NCI-H446 treated with DMSO at 0.1 percent for 48 hours (cell line): Measurements from ENCODE around the gene VWA2.

Source experiments
- DNase-seq: peaks from one replicate; lab custom pipeline; 2025; lab: John Stamatoyannopoulos, UW

The VWA2 gene

DNA sequence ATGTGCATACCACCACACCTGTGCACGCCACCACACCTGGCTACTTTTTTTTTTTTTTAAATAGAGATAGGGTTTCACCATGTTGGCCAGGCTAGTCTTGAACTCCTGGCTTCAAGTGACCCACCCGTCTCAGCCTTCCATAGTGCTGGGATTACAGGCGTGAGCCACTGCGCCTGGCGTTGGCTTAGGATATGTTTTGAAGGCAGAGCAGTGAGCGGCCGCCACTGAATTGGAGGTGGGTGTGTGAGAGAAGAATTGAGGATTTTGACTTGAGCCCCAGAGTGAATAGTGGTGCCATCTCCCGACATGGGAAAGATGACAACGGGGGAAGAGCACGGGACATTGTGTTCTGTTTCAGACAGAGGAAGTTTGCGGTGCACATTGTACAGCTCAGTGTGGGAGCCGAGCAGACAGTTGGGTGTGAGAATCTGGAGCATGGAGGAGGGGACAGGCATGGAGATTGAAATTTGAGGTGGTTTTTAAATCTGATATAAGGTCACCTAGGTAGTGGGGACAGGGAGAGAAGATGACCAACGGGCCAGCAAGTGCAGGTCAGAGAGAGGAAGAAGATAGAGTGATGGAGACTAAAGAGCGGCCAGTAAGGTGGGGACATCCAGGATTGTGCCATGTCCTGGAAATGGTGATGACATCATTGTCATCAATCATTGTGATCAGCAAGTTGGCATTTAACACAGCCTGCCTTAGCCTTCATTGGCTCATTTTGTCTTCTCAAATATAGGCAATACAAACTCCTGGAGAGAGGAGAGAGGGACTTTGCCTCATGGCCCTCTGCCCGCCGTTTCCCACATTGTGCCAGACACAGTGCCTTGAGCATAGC lies 35.8 kb downstream of the VWA2 start:
- no peak for DNase-seq

GRCh38 chr10:114276066-114276465 lies 37.0 kb downstream of the VWA2 start:
- DNase-seq = no peak

DNA sequence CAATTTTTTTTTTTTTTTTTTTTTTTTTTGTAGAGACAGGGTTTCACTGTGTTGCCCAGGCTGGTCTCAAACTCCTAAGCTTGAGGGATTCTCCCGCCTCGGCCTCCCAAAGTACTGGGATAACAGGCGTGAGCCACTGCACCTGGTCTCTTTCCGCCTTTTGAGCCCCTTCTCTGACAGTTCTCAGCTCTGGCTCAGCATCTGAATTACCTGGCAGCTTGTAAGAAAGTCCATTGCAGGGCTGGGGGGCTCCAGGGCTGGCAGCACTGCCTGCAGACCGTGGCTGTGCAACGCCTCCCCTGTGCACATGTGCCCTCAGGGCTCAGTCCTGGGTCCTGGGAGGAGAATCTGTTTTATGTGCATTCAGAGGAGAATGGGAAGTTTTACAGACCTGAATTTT lies 37.6 kb downstream of the VWA2 start:
- no peak for DNase-seq

GRCh38 chr10:114278140-114278883 lies 39.3 kb downstream of the VWA2 start:
- DNase-seq = no peak

- no peak for DNase-seq
Observed at GRCh38 chr10:114278884-114279191, 39.8 kb downstream of the VWA2 start.

GRCh38 chr10:114279289-114279688 lies 40.2 kb downstream of the VWA2 start:
- DNase-seq = no peak

DNA sequence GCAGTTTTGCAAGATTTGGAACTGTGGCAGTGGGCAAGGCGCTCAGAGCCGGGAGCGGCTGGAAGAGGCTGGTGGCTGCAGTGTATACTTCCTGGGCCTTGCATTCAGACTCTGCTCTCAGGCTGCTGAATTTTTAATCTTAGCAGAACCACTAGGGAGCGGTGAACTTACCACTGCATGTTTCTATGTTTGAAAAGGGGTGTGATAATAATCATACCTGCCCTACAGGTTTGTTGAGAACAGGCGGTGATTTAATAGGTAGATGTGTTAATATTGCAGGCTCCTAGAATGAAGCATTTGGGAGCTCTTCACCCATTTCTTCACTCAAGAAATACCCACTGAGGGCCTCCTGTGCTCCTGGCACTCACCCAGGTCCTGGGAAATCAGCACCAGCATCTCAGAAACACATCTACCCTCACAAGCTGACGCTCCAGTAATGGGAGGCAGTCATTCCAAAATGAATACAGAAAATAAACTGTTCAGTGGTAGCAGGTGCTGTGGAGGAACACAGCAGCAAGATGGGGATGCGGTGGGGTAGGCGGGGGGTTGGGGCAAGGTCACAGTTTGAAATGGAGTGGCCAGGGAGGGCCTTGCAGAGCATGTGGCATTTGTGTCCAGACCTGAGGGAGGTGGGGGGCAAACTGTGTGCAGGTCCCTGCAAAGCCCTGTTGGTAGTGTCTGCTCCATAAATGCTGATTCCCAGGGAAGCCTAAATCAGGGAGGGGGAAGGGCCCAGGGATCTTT lies 41.0 kb downstream of the VWA2 start:
- DNase-seq = no peak

DNA sequence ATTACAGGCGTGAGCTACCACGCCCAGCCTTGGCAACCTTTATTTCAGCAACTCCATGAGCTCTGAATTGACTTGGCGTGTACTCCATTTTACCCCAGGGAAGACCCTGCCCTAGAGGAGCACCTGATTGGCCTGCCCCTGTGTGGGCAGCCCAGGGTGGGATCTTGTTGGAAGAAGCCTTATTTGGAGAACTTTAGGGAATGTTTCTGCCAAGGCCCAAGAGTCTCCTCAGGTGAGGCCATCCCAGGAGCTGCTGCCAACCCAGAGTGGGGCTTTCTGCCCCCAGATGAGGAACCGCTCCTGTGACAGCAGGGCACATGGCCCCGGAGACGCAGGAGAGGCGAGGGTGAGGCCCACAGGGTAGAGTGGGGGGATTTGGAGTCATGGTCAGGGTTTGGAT lies 42.0 kb downstream of the VWA2 start:
- no peak for DNase-seq

DNA sequence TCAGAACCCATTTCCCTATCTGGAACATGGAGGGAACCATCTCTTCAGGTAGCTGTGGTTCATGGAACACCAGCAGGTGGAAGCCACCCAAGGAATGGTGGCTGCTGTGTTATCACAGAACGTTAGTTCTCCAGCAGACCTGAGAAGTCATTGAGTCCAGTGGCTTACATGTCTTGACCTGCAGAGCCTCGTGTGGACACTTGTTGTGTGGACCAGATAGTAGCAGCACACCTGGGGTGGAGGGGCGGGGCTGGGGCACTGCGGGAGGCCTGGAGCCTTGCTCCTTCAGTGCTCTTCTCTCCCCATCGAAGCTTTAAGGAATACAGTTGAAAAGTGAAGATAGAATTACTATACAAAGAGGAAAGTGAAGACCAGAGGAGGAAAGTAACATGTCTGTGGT lies 42.4 kb downstream of the VWA2 start:
- no peak for DNase-seq

- DNase-seq = no peak
Observed at GRCh38 chr10:114282526-114282925, 43.5 kb downstream of the VWA2 start.

- no peak for DNase-seq
Observed at GRCh38 chr10:114283091-114283490, 44.0 kb downstream of the VWA2 start.

DNA sequence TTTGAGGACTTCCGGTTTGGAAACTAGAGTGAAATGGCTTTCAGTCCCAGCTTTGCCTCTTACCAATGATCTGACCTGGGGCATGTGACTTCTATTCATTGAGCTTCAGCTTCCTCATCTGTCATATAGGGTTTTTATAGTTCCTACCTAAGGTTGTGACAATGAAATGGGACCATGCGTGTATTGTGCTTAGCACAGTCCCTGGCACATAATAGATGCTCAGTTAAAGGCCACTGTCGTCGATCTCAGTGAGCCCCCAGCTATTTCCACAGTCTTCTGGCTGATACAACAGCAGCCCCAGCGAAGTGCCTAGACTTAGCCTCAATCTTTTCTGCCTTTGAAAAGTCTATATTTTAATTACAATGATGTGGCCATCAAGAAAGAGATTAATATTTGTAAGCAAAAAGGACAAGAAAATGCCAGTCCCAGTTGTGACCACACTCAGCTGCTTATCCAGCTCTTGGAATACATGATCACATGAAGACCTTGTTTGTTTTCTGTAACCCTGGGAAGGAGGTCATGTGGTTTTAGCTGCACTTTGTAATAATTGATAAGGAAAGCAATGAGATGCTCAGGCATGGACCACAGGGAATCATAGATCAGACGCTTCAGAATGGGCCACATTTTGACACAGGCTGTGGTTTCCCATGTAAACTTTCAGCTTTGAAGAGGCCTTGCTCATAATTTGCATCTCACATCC lies 44.6 kb downstream of the VWA2 start:
- DNase-seq = no peak

- DNase-seq = no peak
Observed at GRCh38 chr10:114284346-114285071, 45.5 kb downstream of the VWA2 start.

DNA sequence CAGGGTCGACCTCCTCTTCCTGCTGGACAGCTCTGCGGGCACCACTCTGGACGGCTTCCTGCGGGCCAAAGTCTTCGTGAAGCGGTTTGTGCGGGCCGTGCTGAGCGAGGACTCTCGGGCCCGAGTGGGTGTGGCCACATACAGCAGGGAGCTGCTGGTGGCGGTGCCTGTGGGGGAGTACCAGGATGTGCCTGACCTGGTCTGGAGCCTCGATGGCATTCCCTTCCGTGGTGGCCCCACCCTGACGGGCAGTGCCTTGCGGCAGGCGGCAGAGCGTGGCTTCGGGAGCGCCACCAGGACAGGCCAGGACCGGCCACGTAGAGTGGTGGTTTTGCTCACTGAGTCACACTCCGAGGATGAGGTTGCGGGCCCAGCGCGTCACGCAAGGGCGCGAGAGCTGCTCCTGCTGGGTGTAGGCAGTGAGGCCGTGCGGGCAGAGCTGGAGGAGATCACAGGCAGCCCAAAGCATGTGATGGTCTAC lies 46.9 kb downstream of the VWA2 start:
- DNase-seq = no peak

DNA sequence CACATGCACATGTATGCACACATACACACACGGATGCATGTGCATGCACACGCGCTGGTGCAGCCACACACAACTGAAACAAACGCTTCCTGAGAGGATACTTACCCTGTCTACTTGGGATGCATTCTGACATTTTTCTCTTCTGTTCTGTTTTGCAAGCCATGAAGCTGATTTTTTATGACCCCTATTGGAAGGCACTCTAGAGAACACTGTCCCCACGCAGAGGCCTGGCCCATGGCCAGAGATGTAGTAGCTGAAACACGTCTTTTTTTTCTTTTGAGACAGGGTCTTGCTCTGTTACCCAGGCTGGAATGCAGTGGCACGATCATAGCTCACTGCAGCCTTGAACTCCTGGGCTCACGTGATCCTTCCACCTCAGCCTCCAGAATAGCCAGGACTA lies 47.9 kb downstream of the VWA2 start:
- DNase-seq = no peak

- no peak for DNase-seq
Observed at GRCh38 chr10:114288424-114289095, 49.5 kb downstream of the VWA2 start.

DNA sequence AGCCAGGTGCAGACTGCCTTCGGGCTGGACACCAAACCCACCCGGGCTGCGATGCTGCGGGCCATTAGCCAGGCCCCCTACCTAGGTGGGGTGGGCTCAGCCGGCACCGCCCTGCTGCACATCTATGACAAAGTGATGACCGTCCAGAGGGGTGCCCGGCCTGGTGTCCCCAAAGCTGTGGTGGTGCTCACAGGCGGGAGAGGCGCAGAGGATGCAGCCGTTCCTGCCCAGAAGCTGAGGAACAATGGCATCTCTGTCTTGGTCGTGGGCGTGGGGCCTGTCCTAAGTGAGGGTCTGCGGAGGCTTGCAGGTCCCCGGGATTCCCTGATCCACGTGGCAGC lies 50.0 kb downstream of the VWA2 start:
- no peak for DNase-seq

GRCh38 chr10:114290038-114290437 lies 51.0 kb downstream of the VWA2 start:
- no peak for DNase-seq

GRCh38 chr10:114291076-114291475 lies 52.0 kb downstream of the VWA2 start:
- DNase-seq = no peak

- no peak for DNase-seq
Observed at GRCh38 chr10:114291516-114291915, 52.5 kb downstream of the VWA2 start.

- DNase-seq = no peak
Observed at GRCh38 chr10:114293075-114293474, 54.0 kb downstream of the VWA2 start.
